ENCODE results near the gene MAD1L1.
"Not testable (repeated sequence)": the region's sequence is repeated elsewhere in the genome, so short reads cannot be mapped to it uniquely, and the experiment has no call there.

The MAD1L1 gene

GRCh38 chr7:1931256-1931950 is 301.3 kb downstream of the MAD1L1 start:
- no peak overlapping the region for H2BK5ac ChIP-seq (ENCODE audit: low read depth, low read length, poor library complexity, severe bottlenecking)
- H3K4me2 ChIP-seq (ENCODE audit: low read length, poor library complexity, severe bottlenecking), result no peak overlapping the region
- H2BK120ac ChIP-seq (ENCODE audit: low read depth, low read length), result no peak overlapping the region
- no peak overlapping the region for H4K91ac ChIP-seq (ENCODE audit: low read length)
- peak overlapping the region; percentile 53 for H2AK5ac ChIP-seq (ENCODE audit: low read length, severe bottlenecking)
- H3K23ac ChIP-seq (ENCODE audit: low read length in 2 of 2), result no peak overlapping the region
- H3K79me1 ChIP-seq (replicated peaks; ENCODE audit: low read length, poor library complexity, severe bottlenecking), result peaks cover 10% of the 10 kb centered on the region
- no peak overlapping the region for H3K4ac ChIP-seq (ENCODE audit: low read depth in 1 of 2, low read length in 2 of 2)
- H3K14ac ChIP-seq (ENCODE audit: low read length in 2 of 2), result peak overlapping the region in 1 of 2 experiments; percentile 61
- no peak overlapping the region for H3K27ac ChIP-seq (ENCODE audit: low read length, poor library complexity, severe bottlenecking)
- no peak overlapping the region for H3K4me3 ChIP-seq (ENCODE audit: insufficient read depth in 1 of 2, low read depth in 1 of 2, low read length in 2 of 2)
- H3K27me3 ChIP-seq (ENCODE audit: control insufficient read depth in 1 of 2, insufficient read depth in 1 of 2, low read length in 2 of 2), result no peaks in the 10 kb centered on the region
- H3K9me3 ChIP-seq (ENCODE audit: control insufficient read depth, low read length), result no peaks in the 10 kb centered on the region
- H2BK12ac ChIP-seq (ENCODE audit: low read length in 2 of 2), result no peak overlapping the region
- no peak overlapping the region for H2AFZ ChIP-seq (ENCODE audit: low read depth, low read length)
- peak overlapping the region in 1 of 2 experiments; percentile 56 for H3K18ac ChIP-seq (ENCODE audit: low read depth in 1 of 2, low read length in 2 of 2)
- no peak overlapping the region for H2BK15ac ChIP-seq (ENCODE audit: low read depth, poor library complexity, severe bottlenecking)
- H4K8ac ChIP-seq (ENCODE audit: low read length), result no peak overlapping the region
- H3K9ac ChIP-seq (ENCODE audit: low read length), result peak overlapping the region; percentile 41
- peaks cover 12% of the 10 kb centered on the region for H3K4me1 ChIP-seq (ENCODE audit: control insufficient read depth, insufficient read depth, low read depth, low read length)
- H3K36me3 ChIP-seq (ENCODE audit: control insufficient read depth in 1 of 2, insufficient read depth in 2 of 2, low read depth in 1 of 2, low read length in 2 of 2), result peaks cover 0 to 27% of the 10 kb centered on the region in 2 experiments
- peak; percentile 14 for DNase-seq
- WGBS, result 84% methylated on average over 19 of the region's 22 CpGs

GRCh38 chr7:1930381-1931065 is 302.2 kb downstream of the MAD1L1 start:
- Histone ChIP-seq H3K18ac (ENCODE audit: low read depth in 1 of 2, low read length in 2 of 2) (no peak overlapping the region), H3K36me3 (ENCODE audit: control insufficient read depth in 1 of 2, insufficient read depth in 2 of 2, low read depth in 1 of 2, low read length in 2 of 2) (peaks cover 0 to 18% of the 10 kb centered on the region in 2 experiments), H3K9me3 (ENCODE audit: control insufficient read depth, low read length) (no peaks in the 10 kb centered on the region), H4K91ac (ENCODE audit: low read length) (no peak overlapping the region), H2BK15ac (ENCODE audit: low read depth, poor library complexity, severe bottlenecking) (no peak overlapping the region), H4K8ac (ENCODE audit: low read length) (no peak overlapping the region), H3K4me3 (ENCODE audit: insufficient read depth in 1 of 2, low read depth in 1 of 2, low read length in 2 of 2) (no peak overlapping the region), H3K27me3 (ENCODE audit: control insufficient read depth in 1 of 2, insufficient read depth in 1 of 2, low read length in 2 of 2) (no peaks in the 10 kb centered on the region), H3K4me2 (ENCODE audit: low read length, poor library complexity, severe bottlenecking) (no peak overlapping the region), H2BK5ac (ENCODE audit: low read depth, low read length, poor library complexity, severe bottlenecking) (no peak overlapping the region), H3K27ac (ENCODE audit: low read length, poor library complexity, severe bottlenecking) (no peak overlapping the region), H3K14ac (ENCODE audit: low read length in 2 of 2) (no peak overlapping the region), H3K9ac (ENCODE audit: low read length) (peak overlapping the region; percentile 41), H3K23ac (ENCODE audit: low read length in 2 of 2) (no peak overlapping the region), H2BK12ac (ENCODE audit: low read length in 2 of 2) (no peak overlapping the region), H2AFZ (ENCODE audit: low read depth, low read length) (no peak overlapping the region), H2BK120ac (ENCODE audit: low read depth, low read length) (no peak overlapping the region), H3K4me1 (ENCODE audit: control insufficient read depth, insufficient read depth, low read depth, low read length) (peaks cover 12% of the 10 kb centered on the region), H2AK5ac (ENCODE audit: low read length, severe bottlenecking) (no peak overlapping the region), H3K79me1 (replicated peaks; ENCODE audit: low read length, poor library complexity, severe bottlenecking) (peaks cover 10% of the 10 kb centered on the region), H3K4ac (ENCODE audit: low read depth in 1 of 2, low read length in 2 of 2) (no peak overlapping the region)
- WGBS, result 88% methylated on average over 26 of the region's 36 CpGs
- no peak for DNase-seq

- H3K4me2 ChIP-seq (ENCODE audit: low read length, poor library complexity, severe bottlenecking); H3K23ac ChIP-seq (ENCODE audit: low read length in 2 of 2); H3K18ac ChIP-seq (ENCODE audit: low read depth in 1 of 2, low read length in 2 of 2); H3K9me3 ChIP-seq (ENCODE audit: control insufficient read depth, low read length); H2BK120ac ChIP-seq (ENCODE audit: low read depth, low read length); DNase-seq; H3K27ac ChIP-seq (ENCODE audit: low read length, poor library complexity, severe bottlenecking); H4K91ac ChIP-seq (ENCODE audit: low read length); H2BK5ac ChIP-seq (ENCODE audit: low read depth, low read length, poor library complexity, severe bottlenecking); H4K8ac ChIP-seq (ENCODE audit: low read length); H2AK5ac ChIP-seq (ENCODE audit: low read length, severe bottlenecking); H3K14ac ChIP-seq (ENCODE audit: low read length in 2 of 2); H2BK15ac ChIP-seq (ENCODE audit: low read depth, poor library complexity, severe bottlenecking); H3K4me3 ChIP-seq (ENCODE audit: insufficient read depth in 1 of 2, low read depth in 1 of 2, low read length in 2 of 2); H2BK12ac ChIP-seq (ENCODE audit: low read length in 2 of 2); H3K9ac ChIP-seq (ENCODE audit: low read length); H3K4ac ChIP-seq (ENCODE audit: low read depth in 1 of 2, low read length in 2 of 2); H2AFZ ChIP-seq (ENCODE audit: low read depth, low read length); H3K27me3 ChIP-seq (ENCODE audit: control insufficient read depth in 1 of 2, insufficient read depth in 1 of 2, low read length in 2 of 2): not testable (repeated sequence)
- H3K36me3 ChIP-seq (ENCODE audit: control insufficient read depth in 1 of 2, insufficient read depth in 2 of 2, low read depth in 1 of 2, low read length in 2 of 2), result peaks cover 0 to 18% of the 10 kb centered on the region in 2 experiments
- WGBS, result 94% methylated on average over 9 of the region's 29 CpGs
- peaks cover 12% of the 10 kb centered on the region for H3K4me1 ChIP-seq (ENCODE audit: control insufficient read depth, insufficient read depth, low read depth, low read length)
- H3K79me1 ChIP-seq (replicated peaks; ENCODE audit: low read length, poor library complexity, severe bottlenecking), result peaks cover 14% of the 10 kb centered on the region
These were observed 303.3 kb downstream of the MAD1L1 start for GRCh38 chr7:1929349-1929925.

GRCh38 chr7:1928645-1929348 is 303.9 kb downstream of the MAD1L1 start:
- Histone ChIP-seq H3K9me3 (ENCODE audit: control insufficient read depth, low read length) (no peaks in the 10 kb centered on the region), H3K4me2 (ENCODE audit: low read length, poor library complexity, severe bottlenecking) (no peak overlapping the region), H3K4ac (ENCODE audit: low read depth in 1 of 2, low read length in 2 of 2) (no peak overlapping the region), H2BK5ac (ENCODE audit: low read depth, low read length, poor library complexity, severe bottlenecking) (no peak overlapping the region), H2BK12ac (ENCODE audit: low read length in 2 of 2) (no peak overlapping the region), H3K14ac (ENCODE audit: low read length in 2 of 2) (no peak overlapping the region), H2BK15ac (ENCODE audit: low read depth, poor library complexity, severe bottlenecking) (no peak overlapping the region), H3K27ac (ENCODE audit: low read length, poor library complexity, severe bottlenecking) (no peak overlapping the region), H3K36me3 (ENCODE audit: control insufficient read depth in 1 of 2, insufficient read depth in 2 of 2, low read depth in 1 of 2, low read length in 2 of 2) (peaks cover 0 to 18% of the 10 kb centered on the region in 2 experiments), H2AFZ (ENCODE audit: low read depth, low read length) (no peak overlapping the region), H2AK5ac (ENCODE audit: low read length, severe bottlenecking) (no peak overlapping the region), H3K4me1 (ENCODE audit: control insufficient read depth, insufficient read depth, low read depth, low read length) (peaks cover 12% of the 10 kb centered on the region), H3K79me1 (replicated peaks; ENCODE audit: low read length, poor library complexity, severe bottlenecking) (peaks cover 15% of the 10 kb centered on the region), H3K4me3 (ENCODE audit: insufficient read depth in 1 of 2, low read depth in 1 of 2, low read length in 2 of 2) (no peak overlapping the region), H4K91ac (ENCODE audit: low read length) (no peak overlapping the region), H4K8ac (ENCODE audit: low read length) (no peak overlapping the region), H3K27me3 (ENCODE audit: control insufficient read depth in 1 of 2, insufficient read depth in 1 of 2, low read length in 2 of 2) (no peaks in the 10 kb centered on the region), H3K18ac (ENCODE audit: low read depth in 1 of 2, low read length in 2 of 2) (no peak overlapping the region), H2BK120ac (ENCODE audit: low read depth, low read length) (no peak overlapping the region), H3K23ac (ENCODE audit: low read length in 2 of 2) (no peak overlapping the region), H3K9ac (ENCODE audit: low read length) (no peak overlapping the region)
- WGBS, result 95% methylated on average over 20 of the region's 20 CpGs
- no peak for DNase-seq

All from mesenchymal stem cell (in vitro differentiated cells and primary cell).